HL-60 (cell line): ENCODE measurements around the gene USP47.

Experiments used
- DNase-seq, 2 experiments: peaks; one replicate each; pipeline ENCODE4 v3.0.0-alpha.2; 2010 to 2020; ENCODE audit warnings: low read depth in 1 of 2, low spot score in 1 of 2
- H3K27ac ChIP-seq: fragments of 250-450 bp; sonication (Bioruptor Pico); replicated peaks from 2 replicates; pipeline ENCODE4 v1.5.1; 2020; ENCODE audit warnings: mild to moderate bottlenecking, moderate library complexity
- H3K27me3 ChIP-seq: fragments of 250-450 bp; sonication (Bioruptor Pico); 2 replicates; pipeline ENCODE4 v1.5.1; 2021; ENCODE audit warnings: mild to moderate bottlenecking, moderate library complexity; ENCODE audit not compliant: insufficient read depth, poor library complexity, severe bottlenecking
- H3K4me3 ChIP-seq: replicated peaks from 2 replicates; pipeline ENCODE4 v1.5.1; 2011; ENCODE audit warnings: mild to moderate bottlenecking, control low read depth, low read length; ENCODE audit not compliant: insufficient read depth
- GABPA ChIP-seq: IDR thresholded peaks from 2 replicates; pipeline ENCODE4 v1.6.1; 2012; ENCODE audit warnings: low read depth
- POLR2AphosphoS5 ChIP-seq: IDR thresholded peaks from 2 replicates; pipeline ENCODE4 v1.6.1; 2012; ENCODE audit warnings: low read depth
- REST ChIP-seq: IDR thresholded peaks from 2 replicates; pipeline ENCODE4 v1.6.1; 2012; ENCODE audit warnings: low read depth; ENCODE audit not compliant: insufficient replicate concordance
- SPI1 ChIP-seq: IDR thresholded peaks from 2 replicates; pipeline ENCODE4 v1.6.1; 2012; ENCODE audit warnings: low read depth, mild to moderate bottlenecking, borderline replicate concordance
- TF ChIP-seq, protein P1 (sequence below): IDR thresholded peaks from one replicate; pipeline ENCODE4 v1.5.1; 2011; ENCODE audit warnings: low read length, control low read depth, inconsistent platforms; ENCODE audit not compliant: insufficient read depth

The USP47 gene

DNA sequence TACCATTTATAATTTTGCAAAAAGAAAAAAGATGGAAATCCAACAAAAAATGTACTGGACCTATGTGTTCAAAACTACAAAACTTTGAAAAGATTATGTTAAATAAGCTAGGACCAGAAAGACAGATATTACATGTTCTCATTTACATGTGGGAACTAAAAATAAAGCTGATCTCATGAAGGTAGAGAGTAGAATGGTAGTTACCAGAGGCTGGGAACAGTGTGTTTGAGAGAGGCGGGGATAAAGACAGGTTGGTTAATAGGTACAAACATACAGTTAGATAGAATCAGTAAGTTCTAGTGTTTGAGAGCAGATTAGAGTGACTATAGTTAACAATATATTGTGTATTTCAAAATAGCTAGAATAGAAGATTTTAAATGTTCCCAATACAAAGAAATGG is 71.6 kb downstream of the USP47 start:
- no peak for DNase-seq
- TF ChIP-seq GABPA, result no peak
- TF ChIP-seq, protein P1, sequence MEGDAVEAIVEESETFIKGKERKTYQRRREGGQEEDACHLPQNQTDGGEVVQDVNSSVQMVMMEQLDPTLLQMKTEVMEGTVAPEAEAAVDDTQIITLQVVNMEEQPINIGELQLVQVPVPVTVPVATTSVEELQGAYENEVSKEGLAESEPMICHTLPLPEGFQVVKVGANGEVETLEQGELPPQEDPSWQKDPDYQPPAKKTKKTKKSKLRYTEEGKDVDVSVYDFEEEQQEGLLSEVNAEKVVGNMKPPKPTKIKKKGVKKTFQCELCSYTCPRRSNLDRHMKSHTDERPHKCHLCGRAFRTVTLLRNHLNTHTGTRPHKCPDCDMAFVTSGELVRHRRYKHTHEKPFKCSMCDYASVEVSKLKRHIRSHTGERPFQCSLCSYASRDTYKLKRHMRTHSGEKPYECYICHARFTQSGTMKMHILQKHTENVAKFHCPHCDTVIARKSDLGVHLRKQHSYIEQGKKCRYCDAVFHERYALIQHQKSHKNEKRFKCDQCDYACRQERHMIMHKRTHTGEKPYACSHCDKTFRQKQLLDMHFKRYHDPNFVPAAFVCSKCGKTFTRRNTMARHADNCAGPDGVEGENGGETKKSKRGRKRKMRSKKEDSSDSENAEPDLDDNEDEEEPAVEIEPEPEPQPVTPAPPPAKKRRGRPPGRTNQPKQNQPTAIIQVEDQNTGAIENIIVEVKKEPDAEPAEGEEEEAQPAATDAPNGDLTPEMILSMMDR, result no peak
- no peak for TF ChIP-seq POLR2AphosphoS5
- no peak for TF ChIP-seq SPI1
- no peak for TF ChIP-seq REST
- no peak overlapping the region for H3K27ac ChIP-seq

DNA sequence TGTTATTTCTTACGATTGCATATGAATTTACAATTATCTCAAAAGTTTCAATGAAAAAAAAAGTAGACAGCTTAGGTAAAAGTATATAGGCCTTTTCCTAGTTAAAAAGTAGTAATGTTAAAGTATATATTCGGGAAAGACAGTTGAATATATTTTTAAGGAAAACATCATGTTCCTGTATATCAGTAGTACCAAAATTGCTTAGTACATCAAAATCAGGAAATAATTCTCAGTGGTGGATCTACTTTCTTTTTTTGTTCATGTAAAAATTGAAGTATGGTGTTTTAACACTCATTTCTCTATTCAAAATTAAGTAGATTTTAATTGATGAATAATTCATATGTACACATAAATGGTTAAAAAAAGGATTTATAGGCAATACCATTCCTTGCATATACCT is 73.9 kb downstream of the USP47 start:
- TF ChIP-seq REST, result no peak
- TF ChIP-seq GABPA, result no peak
- no peak for TF ChIP-seq POLR2AphosphoS5
- TF ChIP-seq SPI1, result no peak
- TF ChIP-seq, protein P1, result no peak
- DNase-seq, result no peak
- no peak overlapping the region for H3K27ac ChIP-seq

More for the DNA sequence above, 71.6 kb downstream of the USP47 start:
- H3K27me3 ChIP-seq, result no peaks in the 10 kb centered on the region
- no peak overlapping the region for H3K4me3 ChIP-seq

GRCh38 chr11:11916981-11917399 is 75.2 kb downstream of the USP47 start:
- TF ChIP-seq, protein P1, result no peak
- no peak for TF ChIP-seq SPI1
- no peak for TF ChIP-seq POLR2AphosphoS5
- TF ChIP-seq REST, result no peak
- TF ChIP-seq GABPA, result no peak
- DNase-seq, result no peak

More for the DNA sequence above, 73.9 kb downstream of the USP47 start:
- Histone ChIP-seq H3K4me3 (no peak overlapping the region), H3K27me3 (no peaks in the 10 kb centered on the region)

More at GRCh38 chr11:11916981-11917399, 75.2 kb downstream of the USP47 start:
- Histone ChIP-seq H3K4me3 (no peak overlapping the region), H3K27ac (no peak overlapping the region), H3K27me3 (no peaks in the 10 kb centered on the region)
